HG03521 (cell line): ENCODE results near the gene TLL2.

Experiments
- ATAC-seq: cut with Tn5 transposase; IDR thresholded peaks from one replicate; pipeline ENCODE4 v1.9.1; 2021; ENCODE audit warnings: mild to moderate bottlenecking, moderate library complexity; ENCODE audit not compliant: unreplicated experiment

TLL2 gene

DNA sequence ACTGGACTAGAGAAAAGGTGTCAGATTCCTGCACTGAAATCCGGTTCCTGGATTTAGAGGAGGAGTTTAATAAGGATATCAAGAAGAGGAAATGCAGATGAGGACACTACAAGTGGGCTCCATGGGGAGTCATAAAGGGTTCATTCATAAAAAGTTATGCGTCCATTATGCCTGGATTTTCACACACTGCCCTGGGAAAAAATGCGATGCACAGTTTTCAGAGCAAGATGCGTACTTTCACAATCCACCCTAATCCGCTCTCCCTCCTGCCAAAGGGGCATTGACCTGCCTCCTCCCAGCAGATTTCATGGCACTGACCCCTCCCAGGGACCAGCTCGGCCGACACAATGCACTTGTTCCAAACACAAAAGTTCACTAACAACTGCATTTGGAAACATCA lies 112.7 kb downstream of the TLL2 start:
- ATAC-seq: no peak

DNA sequence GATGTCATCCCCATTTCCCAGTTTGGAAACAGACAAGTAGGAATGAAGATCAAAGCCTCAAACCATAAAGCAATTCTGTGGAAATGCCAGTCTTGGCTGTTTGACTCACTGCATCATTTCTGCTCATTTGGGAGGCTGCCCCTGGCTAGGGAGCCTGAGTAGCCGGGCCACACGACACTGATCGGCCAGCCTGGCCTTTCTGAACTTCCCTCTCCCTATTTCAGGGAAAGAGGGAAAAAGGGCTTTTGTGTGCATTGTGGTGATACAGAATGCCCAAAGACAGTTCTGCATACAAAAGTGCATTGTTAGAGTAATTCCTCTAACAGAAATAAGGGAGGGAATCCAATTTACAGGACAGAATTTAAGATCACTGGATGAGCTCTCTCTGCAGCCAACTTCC lies 113.3 kb downstream of the TLL2 start:
- ATAC-seq: no peak

DNA sequence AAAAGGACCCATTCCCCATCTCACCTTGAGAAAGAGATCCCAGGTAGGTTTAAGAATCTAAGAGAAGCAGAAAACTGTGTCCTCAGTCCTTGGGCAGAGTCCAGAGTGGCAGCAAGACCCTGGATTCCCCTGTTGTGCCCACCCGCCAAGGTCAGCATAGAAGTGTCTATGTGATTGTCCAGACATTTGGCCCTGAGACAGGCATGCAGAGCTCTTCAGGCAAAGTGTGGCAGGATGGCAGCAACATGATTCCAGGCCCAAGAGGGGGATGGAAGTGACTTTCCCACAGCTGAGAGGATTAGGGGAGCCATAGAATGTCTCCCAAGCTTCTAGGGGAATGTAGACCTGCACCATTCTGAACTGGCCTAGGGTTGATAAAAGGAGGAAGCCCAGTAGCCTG lies 115.8 kb downstream of the TLL2 start:
- ATAC-seq: no peak

DNA sequence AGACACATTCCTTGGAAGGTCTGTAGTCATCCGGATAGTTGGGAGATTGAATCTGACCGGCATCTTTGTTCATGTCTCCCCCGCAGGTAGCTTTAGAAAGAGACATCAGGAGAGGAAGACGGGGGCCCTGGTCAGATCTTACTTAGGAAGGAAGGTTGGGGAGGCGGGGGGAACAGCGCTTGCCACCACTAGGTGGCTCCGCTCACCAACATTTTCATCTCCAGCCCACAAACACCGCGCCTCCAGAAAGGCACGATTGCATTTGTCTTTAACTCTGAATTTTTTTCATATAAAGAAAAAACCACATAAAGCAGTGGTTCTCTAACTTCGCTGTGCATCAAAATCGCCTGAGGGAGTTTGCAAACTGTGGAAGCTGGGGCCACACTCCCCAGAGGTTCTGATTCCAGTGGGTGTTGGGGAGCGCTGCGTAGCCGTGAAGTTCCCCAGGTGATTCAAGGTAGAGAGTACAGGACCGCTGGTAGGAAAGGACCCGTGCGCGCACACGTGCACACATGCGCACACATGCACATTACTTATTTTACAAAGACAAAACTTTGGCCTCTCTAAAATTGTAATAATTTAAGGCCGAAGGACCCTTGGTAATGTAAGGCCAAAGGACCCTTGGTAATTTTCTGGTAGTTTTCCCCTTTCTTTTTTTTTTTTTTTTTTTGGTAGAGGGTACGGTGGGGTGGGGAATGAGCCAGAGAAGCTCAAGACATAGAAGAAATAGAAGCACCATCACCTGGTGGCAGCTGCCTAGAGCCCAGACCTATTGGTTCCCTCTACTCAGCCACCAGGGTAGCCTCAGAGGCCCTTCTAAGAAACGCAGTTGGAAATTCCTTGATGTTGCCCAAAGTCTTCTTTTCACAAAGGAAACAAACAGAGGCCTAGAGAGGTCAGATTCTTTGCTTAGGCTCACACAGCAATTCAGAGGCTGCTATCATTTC lies 117.5 kb downstream of the TLL2 start:
- no peak for ATAC-seq

DNA sequence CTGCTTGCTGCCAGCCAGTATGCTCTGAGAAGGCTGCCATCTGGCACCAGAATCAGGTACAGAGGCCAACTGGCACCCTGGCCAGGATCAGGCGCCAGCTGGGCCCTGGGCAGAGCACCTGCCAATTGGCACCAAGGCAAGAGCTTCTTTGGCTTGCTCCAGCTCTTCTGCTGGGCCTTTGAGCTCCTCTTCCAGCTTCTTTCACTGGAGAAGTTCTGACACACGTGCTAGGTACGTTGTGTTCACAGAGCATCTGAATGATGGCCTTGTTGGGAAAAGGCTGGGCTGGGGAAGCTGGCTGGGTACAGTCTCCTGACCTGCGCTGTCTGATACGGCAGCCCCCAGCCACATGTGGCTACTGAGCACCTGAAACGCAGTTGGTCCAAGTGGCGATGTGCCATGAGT lies 123.3 kb downstream of the TLL2 start:
- ATAC-seq: no peak

DNA sequence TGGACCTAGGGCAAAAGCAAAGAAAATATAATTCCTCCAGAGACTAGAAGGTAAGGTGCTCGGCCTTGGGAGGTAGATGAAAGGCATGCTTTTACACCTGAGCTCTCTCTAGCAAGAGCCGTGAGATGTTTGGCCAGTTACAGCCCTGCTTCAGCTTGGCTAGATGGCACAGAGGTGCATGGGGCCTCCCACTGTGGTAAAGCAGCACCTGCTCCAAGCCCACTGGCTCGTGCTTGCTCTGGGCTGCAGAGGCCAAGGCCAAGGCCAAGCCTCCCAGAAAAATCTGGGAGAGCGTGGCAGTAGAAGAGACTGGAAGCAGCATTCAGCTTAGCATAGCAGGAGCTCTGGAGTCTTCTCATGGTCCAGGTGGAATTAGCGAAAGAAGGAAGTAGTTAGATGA lies 123.9 kb downstream of the TLL2 start:
- ATAC-seq: no peak

DNA sequence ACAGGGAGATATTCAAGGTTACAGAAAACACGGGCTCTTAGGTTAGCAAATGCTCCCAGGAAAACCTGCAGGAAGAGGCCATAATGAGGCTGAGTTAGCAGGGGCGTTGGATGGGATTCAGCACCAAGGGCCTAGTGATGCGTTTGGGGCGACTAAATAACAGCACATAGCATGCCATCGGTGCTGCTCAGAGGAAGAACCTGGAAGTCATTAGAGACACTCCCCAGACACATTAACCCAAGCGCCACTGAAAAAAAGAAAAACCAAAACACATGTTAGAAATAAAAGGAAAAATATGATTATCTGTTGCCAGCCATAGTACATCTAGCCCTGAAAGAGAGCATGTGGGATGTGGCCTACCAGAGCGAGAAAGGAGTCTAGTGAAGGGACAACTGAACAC lies 126.1 kb downstream of the TLL2 start:
- ATAC-seq: no peak

DNA sequence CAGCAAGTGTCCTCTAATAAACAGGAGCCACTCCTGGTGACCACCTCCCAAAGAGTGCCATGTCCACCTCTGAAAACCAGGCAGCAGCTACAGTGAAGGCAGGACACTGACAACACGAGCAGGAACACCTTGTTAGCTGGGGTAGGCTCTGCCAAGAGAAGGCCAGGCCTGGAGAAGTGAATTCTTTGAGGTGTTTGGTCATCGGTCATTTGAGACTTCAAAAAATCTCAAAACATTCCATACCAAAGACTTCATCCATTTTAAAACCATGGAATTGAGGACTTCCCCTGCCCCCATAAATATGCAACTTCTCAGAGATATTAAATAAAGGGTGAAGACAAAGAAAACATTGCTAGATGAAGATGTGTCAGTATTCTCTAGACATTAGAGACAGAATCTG lies 126.6 kb downstream of the TLL2 start:
- no peak for ATAC-seq

DNA sequence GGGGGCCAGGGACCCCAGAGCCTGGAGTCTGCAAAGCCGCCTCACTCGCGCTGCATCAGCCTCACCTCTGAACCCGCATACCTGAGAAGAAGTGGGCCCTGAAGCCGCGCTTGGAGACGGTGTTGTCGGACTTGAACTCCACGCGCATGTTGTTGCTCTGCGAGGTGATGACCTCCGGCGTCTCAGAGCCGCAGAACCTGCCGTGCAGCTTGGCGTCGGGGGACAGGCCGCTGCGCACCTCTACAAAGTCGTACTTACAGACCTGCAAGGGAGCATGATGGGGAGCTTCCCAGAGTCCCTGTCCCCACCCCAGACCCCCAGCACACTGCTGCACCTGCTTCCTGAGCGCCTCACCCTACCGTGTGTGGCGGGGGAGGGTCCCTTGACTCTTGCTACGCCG lies 129.2 kb downstream of the TLL2 start:
- ATAC-seq: no peak

DNA sequence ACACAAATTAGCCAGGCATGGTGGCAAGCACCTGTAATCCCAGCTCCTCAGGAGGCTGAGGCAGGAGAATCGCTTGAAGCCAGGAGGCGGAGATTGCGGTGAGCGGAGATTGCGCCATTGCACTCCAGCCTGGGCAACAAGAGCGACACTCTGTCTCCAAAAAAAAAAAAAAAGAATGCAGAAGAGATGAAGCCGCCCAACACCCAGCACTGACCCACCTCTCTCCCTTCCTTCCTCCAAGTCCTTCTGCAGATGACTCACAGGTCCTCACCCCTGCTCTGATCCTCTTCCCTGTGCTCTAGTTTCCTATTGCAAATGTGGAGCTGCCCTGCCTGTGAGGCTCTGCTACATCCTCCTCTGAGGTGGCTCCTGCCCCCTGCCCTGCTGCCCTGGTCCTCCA lies 132.9 kb downstream of the TLL2 start:
- no peak for ATAC-seq

DNA sequence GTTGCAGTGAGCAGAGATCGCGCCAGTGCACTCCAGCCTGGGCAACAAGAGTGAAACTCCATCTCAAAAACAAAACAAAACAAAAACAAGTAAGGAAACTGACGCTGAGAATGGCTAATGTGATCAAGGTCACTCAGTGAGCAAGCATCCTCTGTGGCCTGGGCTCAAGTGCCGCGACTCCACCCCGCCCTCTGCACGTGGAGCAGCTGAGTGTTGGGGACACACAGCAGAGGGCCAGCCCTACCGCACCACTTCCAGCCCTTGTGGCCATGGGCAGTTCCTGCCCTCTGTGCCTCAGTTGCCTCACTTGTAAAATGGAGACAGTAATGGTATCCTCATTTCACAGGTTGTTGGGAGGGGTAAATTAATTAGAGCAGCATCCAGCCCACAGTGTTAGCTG lies 134.0 kb downstream of the TLL2 start:
- no peak for ATAC-seq

DNA sequence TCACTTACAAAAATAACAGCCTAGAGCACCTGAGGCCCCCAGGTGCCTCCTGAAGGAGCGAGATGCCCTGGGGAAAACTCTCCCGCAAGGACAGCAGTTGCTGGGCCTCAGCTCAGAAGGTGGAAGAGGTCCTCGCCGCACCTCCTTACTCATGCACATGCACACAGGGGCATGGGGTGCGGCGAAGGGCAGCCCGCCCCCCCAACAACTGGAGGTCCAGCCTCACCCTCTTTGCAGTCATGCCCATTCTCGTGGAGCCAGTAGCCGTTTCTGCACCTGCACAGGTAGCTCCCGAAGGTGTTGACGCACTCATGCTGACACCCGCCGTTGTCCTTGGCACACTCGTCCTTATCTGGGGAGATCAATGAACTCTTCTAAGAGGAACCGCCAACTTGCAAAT lies 135.0 kb downstream of the TLL2 start:
- ATAC-seq: no peak

DNA sequence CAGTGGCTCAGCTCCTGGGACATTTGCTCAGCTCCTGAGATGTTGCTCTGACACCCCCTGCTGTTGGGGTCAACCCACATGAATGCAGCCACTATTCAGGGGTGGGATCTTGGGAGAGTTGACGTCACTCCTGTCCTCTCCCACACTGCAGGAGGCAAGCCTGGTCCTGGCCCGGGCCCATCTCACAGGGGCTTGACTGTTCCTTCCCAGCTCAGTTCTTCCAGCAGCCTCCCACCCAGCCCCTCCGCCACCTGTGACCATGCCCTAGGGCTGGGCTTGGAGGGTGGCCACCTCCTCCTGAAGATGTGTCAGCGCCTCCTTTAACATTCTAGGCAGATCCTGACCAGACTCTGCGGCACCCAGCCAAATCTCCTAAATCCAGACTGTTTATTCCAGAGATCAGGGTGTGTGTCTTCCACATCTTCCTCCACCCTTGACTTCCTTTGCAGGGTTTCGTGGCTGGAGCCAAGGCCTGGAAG lies 135.9 kb downstream of the TLL2 start:
- ATAC-seq: no peak

DNA sequence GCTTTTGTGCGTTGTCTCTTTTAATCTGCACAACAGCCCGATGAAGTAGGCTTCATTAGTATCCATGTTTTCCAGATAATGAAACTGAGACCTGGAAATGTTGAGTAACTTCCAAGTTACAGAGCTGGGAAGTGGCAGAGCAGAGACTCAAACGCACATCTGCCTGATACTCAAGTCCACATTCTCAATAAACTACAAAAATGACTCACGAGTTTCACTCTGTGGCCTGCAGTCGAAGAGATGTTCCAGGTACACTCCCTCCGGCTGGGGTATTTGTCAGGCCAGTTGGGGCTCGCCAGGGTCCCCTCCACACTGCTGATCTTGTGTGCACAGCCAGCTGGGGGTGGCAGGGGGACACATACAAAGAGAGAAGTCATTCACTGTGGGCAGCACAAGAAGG lies 137.2 kb downstream of the TLL2 start:
- no peak for ATAC-seq

DNA sequence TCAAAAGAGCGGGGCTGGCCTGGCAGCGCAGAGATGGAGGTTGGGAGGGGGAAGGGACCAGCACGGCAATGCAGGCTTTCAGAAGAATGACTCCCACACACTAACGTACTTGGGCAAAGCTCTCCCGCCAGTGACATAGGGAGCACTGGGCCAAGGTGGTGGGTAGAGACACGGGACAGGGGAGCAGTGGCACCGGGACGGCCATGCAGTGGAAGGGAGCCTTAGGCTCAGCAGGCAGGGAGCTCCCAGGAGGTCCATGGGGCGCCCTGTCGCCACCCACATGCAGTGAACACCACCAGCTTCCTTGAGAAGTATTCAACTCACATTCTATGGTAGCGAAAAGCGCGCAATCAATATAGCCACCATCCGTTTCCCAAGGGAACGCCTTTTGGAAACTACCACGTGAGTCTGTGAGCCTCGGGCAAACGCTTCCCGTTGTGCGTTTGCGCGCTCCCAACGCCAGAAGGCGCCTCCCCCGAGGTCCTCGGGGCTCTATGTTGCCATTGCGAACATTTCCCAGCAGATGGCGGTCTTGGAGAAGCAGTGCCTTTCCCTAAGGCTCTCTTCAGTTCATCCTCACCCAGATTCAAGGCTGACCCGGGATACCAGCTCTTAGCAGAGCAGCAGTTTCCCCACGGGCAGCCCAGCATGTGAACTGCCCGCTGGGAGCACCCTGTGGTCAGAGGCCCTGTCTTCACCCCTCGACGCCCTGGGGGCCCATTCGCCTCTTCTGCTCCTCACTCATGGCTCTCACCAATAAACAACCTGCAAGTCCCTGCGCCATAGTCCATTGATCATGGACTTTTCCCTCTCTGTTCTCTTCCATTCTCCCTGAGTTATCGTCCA lies 138.5 kb downstream of the TLL2 start:
- peak; percentile 68 for ATAC-seq

DNA sequence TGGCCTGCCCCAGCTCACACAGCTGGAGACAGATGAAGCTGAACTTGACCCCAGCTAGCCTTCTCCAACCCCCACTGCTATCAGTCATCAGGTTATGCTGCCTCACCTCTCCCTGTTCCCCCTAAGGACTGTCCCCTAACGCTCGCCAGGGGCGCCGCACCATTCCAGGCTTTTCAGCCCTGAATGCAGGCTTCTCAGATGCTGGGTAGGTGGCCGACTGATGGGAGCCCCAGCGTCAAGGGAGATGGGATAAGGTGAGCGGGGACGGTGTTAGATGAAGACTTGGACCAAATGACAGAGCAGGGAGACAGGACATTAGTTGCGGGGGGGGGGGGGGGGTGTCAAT lies 139.1 kb downstream of the TLL2 start:
- no peak for ATAC-seq

DNA sequence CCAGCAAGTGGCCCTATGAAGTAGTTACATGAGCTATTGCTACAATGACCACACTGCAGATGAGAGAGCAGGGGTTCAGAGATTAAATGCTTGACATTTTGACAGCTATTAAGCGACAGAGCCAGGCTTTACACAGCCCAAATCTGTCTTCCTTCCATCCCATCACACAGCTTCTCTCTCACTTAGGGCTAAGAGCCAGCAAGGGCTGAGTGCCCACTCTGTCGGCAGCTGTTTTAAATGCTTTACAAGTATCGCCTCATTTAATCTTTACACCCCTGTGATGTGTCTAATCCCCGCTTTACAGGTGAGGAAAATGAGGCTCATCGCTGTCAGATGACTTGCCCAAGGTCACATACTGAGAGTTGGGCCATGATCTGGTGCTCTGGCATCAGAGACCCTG lies 139.7 kb downstream of the TLL2 start:
- no peak for ATAC-seq

DNA sequence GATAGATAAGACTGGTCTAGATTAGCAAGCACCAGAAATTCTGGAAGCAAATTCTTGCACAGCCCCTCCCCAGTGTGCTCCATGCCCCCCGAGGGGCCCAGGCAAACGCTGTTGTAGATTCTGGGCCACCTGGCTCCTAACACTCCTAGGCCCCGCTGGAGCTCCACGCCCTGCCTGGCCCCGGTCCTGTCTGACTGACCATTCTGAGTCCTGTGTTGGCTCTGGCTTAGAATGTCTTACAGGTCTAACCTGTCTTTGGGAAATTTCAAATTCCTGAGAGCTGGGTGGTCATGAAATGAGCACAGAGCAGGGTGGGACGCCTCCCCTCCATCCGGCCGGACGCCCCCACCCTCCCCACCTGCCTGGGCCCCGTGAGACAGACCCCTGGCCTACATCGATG lies 142.4 kb downstream of the TLL2 start:
- ATAC-seq: no peak

DNA sequence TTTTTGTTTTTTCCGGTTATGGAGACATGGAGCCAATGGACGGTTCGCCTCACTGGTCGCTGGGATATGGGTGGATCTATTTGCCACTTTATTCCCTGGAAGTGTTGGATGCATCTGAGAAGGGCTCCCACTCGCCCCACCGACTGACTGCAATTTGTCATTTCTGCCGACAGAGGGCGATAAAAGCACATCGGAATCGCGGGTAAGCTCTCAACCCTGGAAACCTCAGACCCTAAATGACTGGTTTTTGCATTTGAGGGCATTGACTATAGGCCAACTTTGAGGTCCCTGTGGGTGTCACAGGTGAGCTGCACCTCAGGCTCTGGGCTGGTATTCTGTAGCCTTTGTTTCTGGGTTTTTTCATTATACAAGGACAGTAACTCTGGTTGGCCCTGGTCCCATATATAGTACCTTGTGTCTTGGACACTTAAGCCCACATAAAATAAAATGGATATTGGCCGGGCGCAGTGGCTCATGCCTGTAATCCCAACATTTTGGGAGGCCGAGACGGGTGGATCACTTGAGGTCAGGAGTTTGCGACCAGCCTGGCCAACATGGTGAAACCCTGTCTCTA lies 143.1 kb downstream of the TLL2 start:
- ATAC-seq: no peak

DNA sequence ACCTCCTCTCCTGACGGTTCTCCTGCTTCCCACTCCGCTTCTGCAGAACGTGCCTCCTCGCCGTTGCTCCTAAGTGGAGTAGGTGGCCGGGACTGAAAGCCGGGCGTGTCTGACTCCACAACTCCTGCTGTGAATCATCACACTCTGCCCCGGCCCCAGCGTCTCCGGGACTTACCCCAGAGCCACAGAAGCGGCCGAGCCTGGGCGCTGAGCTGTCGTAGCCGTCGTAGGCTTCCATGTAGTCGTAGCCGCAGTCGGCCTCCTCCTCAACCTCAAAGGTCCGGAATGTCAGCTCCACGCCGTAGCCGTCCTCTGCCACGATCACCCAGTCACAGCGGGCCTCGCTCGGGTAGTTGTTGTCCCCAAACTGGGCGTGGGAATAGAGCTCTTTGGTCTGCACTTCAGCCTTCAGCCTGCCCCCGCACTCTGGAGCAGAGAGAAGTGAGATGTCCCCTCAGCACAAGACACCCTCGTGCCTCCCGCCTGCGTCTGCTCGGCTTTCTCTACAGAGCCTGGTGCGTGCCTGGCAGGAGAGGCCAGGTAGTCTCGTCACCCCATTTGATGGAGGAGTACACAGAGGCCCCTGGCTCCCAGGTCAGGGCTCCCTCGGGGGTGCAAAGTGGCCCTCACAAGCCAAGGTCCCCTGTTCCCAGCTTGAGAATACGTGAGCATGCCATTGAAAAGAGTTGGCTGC lies 143.7 kb downstream of the TLL2 start:
- ATAC-seq: no peak

DNA sequence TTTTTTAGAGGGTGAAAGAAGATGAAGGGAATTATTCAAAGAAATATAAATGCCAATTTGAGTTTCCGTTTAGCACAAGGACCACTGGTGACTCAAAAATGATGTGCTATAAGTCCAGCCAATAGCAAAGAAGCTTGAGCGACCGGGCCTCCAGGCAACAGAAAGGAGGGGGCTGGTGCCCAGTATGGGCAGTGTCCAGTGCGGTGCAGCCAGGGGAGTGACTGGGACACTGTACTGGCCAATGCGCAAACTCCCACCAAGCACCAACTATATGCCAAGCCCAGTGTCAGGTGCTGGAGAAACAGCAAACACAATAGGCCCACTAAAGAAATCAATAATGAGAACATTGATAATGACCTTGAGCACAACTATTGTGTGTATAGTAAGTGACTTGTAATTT lies 144.8 kb downstream of the TLL2 start:
- no peak for ATAC-seq
